Pancreas (tissue), 10 donors: ENCODE measurements around the gene CRACR2A. TPM values are rescaled to one million over a fixed set of nuclear protein-coding genes. Genes with fewer than 3 reads are reported as not detected.

Experiments
- ATAC-seq, 4 donors: fragments of 200-7000 bp; cut with Tn5 transposase; one replicate each; pipeline versions ENCODE4 v1.8.0 to v1.9.1; 2020; ENCODE audit warnings: mild to moderate bottlenecking in 4 of 4, moderate library complexity in 4 of 4
- DNase-seq, 6 donors: peaks; one replicate each; pipeline ENCODE4 v3.0.0-alpha.2; 2020
- FAIRE-seq: peaks from 2 replicates; lab custom pipeline; 2012; peaks lifted over from hg19 to GRCh38; lab: Jason Lieb, UNC
- H3K27ac ChIP-seq, 4 donors: fragments of 200-600 bp; sonication (generic); 1 replicate in 3 of 4; 2 replicates in 1 of 4; pipeline versions ENCODE4 v1.5.0 to v1.8.0; 2020
- H3K27me3 ChIP-seq, 4 donors: fragments of 200-600 bp; one replicate each; pipeline ENCODE4 v1.8.0; 2021
- H3K36me3 ChIP-seq, 3 donors: fragments of 200-600 bp; sonication (generic) in 1 of 3; one replicate each; pipeline versions ENCODE4 v1.5.0 to v1.8.0; 2020 to 2021
- H3K4me1 ChIP-seq, 3 donors: fragments of 200-600 bp; one replicate each; pipeline ENCODE4 v1.8.0; 2021
- H3K4me3 ChIP-seq, 4 donors: fragments of 200-600 bp; sonication (generic) in 2 of 4; one replicate each; pipeline versions ENCODE4 v1.5.0 to v1.8.0; 2020 to 2021
- H3K9me3 ChIP-seq, 4 donors: fragments of 200-600 bp; one replicate each; pipeline ENCODE4 v1.8.0; 2021
- WGBS, 2 donors: extraction: QIAGEN DNeasy Blood & Tissue Kit; methylation state at CpG; one replicate each; pipeline ENCODE4 v1.1.7; 2013; 5-methylcytosine and 5-hydroxymethylcytosine counted together
- intact Hi-C, 3 donors: fragments of 100-400 bp; cut with DNase I; formaldehyde crosslinking; loops; one replicate each; pipeline versions ENCODE4 v1.11.1 to v1.14.2; 2022
- polyA plus RNA-seq, 2 donors: library from polyadenylated mRNA; stranded (reverse); fragments of 200-250 nt; gene quantifications; one replicate each; pipeline ENCODE4 v1.2.3, GENCODE V29; 2013
- total RNA-seq, 6 donors: library from RNA; stranded (reverse); fragmentation: NEBNext Ultra II Directional in 4 of 6; extraction: Animal tissue kit (Norgen Biotek cat#: 25700) in 4 of 6; gene quantifications; one replicate each; pipeline versions ENCODE4 v1.2.1 to v1.2.4, GENCODE V29; 2021 to 2023
- TF ChIP-seq, protein P1 (sequence below), 4 donors: fragments of 200-600 bp; sonication (generic) in 3 of 4; IDR thresholded peaks; one replicate each; pipeline versions ENCODE4 v1.5.0 to v1.8.0; 2021; ENCODE audit warnings: antibody characterized with exemption in 4 of 4
- donor health status: healthy with polysubstance abuse.
- donor health status: DM: no; HTN: no; CAD: no; lungs with moderate emphysema.
- donor health status: DM: no; HTN: no; CAD: no.
- donor health status: control.
- donor health status: control.
- donor health status: Bipolar disorder and iron deficiency.
- donor health status: DM: yes; HTN: yes; CAD: no.
- donor health status: DM: no; HTN: no; CAD: no.
- donor health status: DM: no; HTN: no; CAD: no.
- donor health status: DM: yes; HTN: yes; CAD: no.

CRACR2A gene
- total and polyA plus RNA-seq, 8 donors: 1.5 to 10.3 (median 7.3) TPM

DNA sequence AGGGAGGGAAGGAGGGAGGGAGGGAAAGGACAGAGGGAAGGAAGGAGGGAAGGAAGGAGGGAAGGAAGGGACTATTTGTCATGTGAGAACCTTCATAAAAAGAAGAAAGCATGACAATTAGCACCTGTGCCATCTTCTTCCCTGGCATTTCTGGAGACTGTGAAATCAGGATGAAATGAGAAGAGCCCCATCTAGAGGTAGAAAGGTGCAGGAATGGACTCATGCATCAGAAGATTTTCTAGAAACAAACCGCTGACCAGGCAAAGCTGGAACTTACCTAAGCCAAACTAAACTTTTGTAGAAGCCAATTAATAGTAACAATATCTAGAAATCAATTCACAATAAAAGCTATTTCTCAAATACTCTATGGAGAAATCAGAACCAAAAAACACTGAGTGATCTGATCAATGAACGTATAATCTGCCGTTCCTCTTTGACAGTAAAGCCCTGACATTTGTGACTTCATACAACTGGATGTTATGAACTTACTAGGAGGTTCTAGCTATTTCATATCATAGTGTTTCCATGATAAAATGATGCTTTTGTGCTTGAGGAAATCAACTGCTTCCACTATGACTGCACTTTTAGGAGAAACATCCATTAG, 24.4 kb upstream of the CRACR2A start:
- H3K27me3 ChIP-seq: no peaks in the 10 kb centered on the region
- FAIRE-seq (no peak), DNase-seq (peak in 1 of 6 donors; percentile 24), ATAC-seq (peak; percentile 74 to 92 (median 88))
- H3K36me3 ChIP-seq: no peaks in the 10 kb centered on the region
- intact Hi-C loops: loop anchor here in 2 of 3 donors (10.0 kb wide), 2 partner anchors 473 to 483 kb away; no protein-coding TSS in a partner anchor
- no peak overlapping the region for H3K4me3 ChIP-seq
- 46 to 52% methylated on average over 3 of the region's 3 CpGs for WGBS, 2 donors
- H3K9me3 ChIP-seq: no peaks in the 10 kb centered on the region
- TF ChIP-seq, protein P1, sequence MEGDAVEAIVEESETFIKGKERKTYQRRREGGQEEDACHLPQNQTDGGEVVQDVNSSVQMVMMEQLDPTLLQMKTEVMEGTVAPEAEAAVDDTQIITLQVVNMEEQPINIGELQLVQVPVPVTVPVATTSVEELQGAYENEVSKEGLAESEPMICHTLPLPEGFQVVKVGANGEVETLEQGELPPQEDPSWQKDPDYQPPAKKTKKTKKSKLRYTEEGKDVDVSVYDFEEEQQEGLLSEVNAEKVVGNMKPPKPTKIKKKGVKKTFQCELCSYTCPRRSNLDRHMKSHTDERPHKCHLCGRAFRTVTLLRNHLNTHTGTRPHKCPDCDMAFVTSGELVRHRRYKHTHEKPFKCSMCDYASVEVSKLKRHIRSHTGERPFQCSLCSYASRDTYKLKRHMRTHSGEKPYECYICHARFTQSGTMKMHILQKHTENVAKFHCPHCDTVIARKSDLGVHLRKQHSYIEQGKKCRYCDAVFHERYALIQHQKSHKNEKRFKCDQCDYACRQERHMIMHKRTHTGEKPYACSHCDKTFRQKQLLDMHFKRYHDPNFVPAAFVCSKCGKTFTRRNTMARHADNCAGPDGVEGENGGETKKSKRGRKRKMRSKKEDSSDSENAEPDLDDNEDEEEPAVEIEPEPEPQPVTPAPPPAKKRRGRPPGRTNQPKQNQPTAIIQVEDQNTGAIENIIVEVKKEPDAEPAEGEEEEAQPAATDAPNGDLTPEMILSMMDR (IDR thresholded peaks at IDR 0.05): peak; percentile 45 to 59 (median 54)
- no peaks in the 10 kb centered on the region for H3K4me1 ChIP-seq
- no peak overlapping the region for H3K27ac ChIP-seq

DNA sequence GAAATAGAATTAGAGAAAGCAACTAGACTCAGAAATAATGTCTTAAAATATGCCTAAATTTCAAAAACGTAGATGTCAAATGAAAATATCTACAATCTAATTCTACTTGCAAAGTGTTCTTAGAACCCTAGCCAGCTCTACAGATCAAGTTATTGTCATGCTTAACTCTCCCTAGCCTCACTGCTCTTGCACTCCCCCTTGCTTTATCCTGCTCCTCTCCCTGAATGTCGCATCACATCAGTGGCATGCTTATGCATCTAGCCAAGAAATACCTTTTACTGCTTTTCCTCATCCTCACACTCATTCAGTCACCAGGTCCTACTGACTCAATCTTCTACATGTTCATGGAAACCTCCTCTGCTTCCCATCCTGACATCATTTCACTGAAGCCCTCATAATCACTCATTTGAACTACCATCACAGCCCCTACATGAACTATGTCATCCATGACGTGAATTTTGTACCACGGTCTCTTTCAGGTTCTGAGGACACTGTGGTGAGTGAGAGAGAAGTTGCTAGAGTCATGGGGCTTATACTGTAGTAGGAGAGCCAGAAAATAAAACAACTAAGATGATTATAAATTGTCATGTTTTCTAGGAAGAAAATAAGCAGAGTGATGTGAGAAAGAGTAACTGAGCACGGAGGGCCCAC, 22.6 kb upstream of the CRACR2A start:
- WGBS, 2 donors: 89 to 90% methylated on average over 5 of the region's 5 CpGs
- no peak overlapping the region for H3K27ac ChIP-seq
- FAIRE-seq (no peak), ATAC-seq (no peak), DNase-seq (no peak)
- no peaks in the 10 kb centered on the region for H3K27me3 ChIP-seq
- intact Hi-C loops: loop anchor here in 2 of 3 donors (10.0 kb wide), 2 partner anchors 471 to 481 kb away; no protein-coding TSS in a partner anchor
- TF ChIP-seq, protein P1 (IDR thresholded peaks at IDR 0.05): no peak
- no peak overlapping the region for H3K4me3 ChIP-seq
- H3K9me3 ChIP-seq: no peaks in the 10 kb centered on the region
- H3K36me3 ChIP-seq: no peaks in the 10 kb centered on the region
- no peaks in the 10 kb centered on the region for H3K4me1 ChIP-seq

DNA sequence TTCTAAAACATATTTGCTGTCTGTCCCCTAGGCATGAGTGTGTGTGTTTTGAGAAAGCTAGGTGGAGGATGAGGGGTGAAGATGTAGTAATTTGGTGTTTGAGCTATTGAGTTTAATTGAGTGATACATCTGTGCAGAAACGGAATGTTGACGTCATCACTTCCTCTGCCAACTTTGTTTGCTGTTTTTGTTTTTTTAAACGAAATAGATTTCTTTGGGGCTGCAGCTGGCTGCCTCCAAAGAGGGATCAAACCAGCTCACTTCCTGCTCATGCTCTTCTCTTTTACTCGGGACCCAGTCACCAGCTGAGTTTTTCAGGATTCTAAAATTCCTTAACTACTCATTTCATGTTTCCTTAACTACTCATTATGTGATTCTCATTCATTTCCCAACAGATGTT, 19.5 kb upstream of the CRACR2A start:
- Histone ChIP-seq H3K4me3 (no peak overlapping the region), H3K4me1 (no peaks in the 10 kb centered on the region), H3K27ac (no peak overlapping the region), H3K9me3 (no peaks in the 10 kb centered on the region), H3K36me3 (no peaks in the 10 kb centered on the region), H3K27me3 (no peaks in the 10 kb centered on the region)
- WGBS, 2 donors: 35 to 51% methylated on average over 4 of the region's 4 CpGs
- FAIRE-seq (no peak), DNase-seq (no peak), ATAC-seq (no peak)
- intact Hi-C loops: loop anchor here in 2 of 3 donors (10.0 kb wide), 2 partner anchors 468 to 478 kb away; no protein-coding TSS in a partner anchor
- TF ChIP-seq, protein P1 (IDR thresholded peaks at IDR 0.05): no peak

DNA sequence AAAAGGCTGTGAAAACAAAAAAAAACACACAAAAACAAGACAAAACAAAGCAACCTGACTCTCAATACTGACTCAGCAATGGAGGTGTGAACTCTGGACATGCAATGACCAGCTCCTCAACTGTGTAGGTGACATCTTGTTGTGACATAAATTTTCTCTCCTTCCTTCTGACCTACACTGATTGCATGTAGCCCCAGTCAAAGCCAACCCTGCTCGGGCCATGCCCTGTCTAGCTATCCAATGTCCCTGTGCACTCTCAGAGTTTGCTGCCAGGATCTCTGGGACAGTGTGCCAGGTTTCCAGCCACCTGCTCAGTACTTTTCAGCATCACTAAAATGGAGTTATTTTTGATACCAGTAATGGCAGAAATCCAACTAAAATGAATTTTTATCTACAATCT, 18.9 kb upstream of the CRACR2A start:
- intact Hi-C loops: loop anchor here in 2 of 3 donors (10.0 kb wide), 2 partner anchors 467 to 477 kb away; no protein-coding TSS in a partner anchor
- no peaks in the 10 kb centered on the region for H3K27me3 ChIP-seq
- H3K4me1 ChIP-seq: no peaks in the 10 kb centered on the region
- TF ChIP-seq, protein P1 (IDR thresholded peaks at IDR 0.05): no peak
- H3K9me3 ChIP-seq: no peaks in the 10 kb centered on the region
- DNase-seq: no peak
- H3K36me3 ChIP-seq: no peaks in the 10 kb centered on the region
- FAIRE-seq: no peak
- no peak overlapping the region for H3K27ac ChIP-seq
- no peak overlapping the region for H3K4me3 ChIP-seq
- 6 to 37% methylated on average over 1 of the region's 1 CpG for WGBS, 2 donors
- ATAC-seq: peak in 2 of 4 donors; percentile 26 to 67
